MV-4-11 (cell line): Measurements from ENCODE around the gene INPP5E.
"Not testable (repeated sequence)": the region's sequence is repeated elsewhere in the genome, so short reads cannot be mapped to it uniquely, and the experiment has no call there.

Experiments used
- DNase-seq: peaks from one replicate; lab custom pipeline; 2025; lab: John Stamatoyannopoulos, UW

The INPP5E gene

DNA sequence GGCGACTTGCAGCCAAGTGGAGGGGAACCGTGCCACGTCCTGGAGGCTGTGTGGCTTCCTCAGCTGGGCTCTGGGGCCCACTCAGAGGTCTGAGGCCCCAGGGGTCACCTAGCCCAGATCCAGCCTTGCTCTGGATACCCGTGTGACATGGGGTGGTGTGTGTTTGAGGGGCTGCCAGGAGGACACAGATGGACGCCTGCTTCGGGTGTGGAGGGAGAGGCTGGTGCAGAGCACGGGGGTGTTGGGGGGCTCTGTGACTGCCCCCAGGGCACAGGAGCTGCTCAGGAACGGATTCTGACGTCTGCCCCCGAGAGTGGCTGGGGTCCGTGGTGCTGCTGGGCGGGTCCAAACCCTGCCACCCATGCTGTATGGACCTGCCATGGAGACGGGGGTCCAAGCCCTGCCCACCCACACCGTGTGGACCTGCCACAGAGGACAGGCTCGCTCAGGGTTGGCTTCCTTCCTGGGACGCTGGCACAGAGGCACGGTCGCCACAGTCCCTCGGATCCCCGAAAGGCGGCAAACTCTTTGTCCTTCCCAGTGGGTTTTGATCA lies 10.5 kb downstream of the INPP5E start:
- no peak for DNase-seq

DNA sequence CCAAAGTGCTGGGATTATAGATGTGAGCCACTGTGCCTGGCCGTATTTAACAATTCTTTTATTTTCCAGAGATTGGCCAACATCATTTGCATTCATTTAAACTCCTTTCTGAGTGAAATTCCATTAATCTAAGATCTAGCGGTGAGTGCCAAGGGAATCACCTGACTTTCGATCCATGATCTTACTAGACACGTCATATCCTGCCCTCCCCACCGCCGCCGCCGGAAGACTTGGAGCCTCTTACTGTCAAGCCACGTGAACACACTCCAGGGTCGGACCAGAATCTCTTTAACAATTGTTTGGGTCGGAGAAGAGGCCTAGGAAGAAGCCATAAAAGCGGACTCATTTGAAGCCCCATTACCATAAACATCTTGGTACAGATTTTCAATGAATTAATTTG lies 12.9 kb downstream of the INPP5E start:
- DNase-seq: no peak

DNA sequence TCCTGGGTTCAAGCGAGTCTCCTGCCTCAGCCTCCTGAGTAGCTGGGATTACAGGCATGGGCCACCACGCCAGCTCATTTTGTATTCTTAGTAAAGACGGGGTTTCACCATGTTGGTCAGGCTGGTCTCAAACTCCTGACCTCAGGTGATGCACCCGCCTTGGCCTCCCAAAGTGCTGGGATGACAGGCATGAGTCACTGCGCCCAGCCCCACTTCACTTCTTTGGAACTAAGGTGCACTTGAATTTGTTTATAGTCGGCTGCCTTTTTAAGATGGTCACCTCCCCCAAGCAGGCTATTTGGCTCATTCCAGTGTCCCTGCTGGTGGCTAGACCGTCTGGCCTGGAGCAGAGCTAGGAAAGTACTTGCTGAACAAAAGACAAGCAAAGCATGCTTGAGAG lies 14.3 kb downstream of the INPP5E start:
- not testable (repeated sequence) for DNase-seq

DNA sequence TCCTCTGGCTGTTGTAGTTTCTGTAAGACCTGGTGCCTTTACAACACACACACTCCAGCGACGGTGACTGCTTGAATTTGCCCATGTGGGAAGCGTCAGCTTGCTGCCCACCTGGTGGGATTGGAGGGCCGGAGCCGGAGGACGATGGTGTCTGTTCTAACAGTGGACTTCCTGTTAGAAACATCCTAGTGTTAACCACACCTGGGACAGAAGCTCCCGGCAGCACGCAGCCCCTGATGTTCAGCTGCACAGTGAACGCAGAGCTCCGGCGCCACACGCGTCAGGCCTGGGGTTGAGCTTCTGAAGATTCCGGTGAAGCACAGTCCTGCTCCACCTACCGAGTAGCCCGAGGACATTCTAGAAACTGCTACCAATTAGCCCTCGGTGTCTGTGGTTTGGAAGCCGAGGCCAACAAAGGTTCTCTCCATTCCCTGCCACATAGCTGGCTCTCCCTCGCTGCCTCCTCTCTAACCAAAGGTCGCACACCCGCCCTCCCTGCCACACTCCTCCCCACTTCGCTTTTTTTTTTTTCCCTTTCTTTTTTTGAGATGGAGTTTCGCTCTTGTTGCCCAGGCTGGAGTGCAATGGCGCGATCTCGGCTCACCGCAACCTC lies 14.8 kb downstream of the INPP5E start:
- no peak for DNase-seq

DNA sequence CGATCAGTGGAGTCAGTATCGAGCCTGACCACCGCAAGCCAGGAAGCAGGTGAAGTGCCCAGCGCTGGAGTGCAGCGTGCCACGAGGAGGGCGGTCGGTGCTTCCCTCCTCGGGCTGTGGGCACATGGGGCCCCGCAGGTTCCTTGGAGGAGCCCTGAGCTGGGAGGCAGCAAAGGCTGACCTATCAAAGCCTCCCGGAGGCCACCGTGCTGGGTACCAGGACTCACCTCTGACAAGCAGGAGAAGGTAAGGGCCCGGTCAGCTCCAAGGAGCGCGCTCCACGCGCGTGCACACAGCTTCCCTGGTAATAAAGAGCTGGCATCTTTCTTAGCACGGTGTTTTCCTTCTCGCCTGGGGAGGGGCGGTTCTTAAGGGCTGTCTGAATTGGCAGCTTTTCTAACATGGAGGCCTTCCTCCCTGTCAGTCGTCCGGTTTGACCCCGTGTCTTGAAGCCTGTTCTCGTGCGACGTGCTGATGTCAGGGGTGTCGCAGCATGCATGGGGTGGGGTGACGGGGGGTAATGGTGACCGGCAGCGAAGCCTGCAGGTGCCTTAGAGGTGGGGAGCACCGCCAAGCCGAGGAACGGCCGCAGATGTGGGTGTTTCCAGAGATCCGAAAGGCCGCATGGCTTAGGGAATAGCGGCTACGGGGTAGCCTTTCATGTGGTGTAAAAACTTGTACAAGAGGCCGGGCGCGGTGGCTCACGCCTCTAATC lies 16.1 kb downstream of the INPP5E start:
- no peak for DNase-seq

DNA sequence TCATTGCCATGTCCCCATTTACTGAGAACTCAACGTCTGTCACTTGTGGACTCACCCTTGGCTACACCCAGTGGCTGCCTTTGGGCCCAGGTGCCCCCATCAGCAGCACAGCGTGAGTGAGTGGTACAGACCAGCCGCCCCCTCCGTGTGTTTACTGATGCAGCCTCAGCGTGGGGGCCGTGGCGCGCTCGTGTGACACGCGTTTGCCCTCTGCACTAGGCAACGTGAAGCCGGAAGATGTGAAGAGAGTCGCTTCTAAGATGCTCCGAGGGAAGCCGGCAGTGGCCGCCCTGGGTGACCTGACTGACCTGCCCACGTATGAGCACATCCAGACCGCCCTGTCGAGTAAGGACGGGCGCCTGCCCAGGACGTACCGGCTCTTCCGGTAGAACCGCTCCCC lies 16.8 kb downstream of the INPP5E start:
- DNase-seq: no peak

DNA sequence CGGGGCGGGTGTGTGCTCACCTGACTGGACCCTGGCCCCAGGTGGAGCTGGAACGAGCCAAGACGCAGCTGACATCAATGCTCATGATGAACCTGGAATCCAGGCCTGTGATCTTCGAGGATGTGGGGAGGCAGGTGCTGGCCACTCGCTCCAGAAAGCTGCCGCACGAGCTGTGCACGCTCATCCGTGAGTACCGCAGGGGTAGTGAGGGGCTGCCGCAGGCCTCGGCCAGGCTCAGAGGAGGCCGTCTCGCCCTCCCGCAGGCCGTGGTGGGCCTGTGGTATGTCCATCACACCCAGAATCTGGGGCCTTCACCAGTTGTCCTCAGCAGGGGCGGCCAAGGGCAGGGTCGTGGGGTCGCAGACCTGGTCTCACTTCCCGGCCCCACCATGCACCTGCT lies 17.9 kb downstream of the INPP5E start:
- DNase-seq: no peak

DNA sequence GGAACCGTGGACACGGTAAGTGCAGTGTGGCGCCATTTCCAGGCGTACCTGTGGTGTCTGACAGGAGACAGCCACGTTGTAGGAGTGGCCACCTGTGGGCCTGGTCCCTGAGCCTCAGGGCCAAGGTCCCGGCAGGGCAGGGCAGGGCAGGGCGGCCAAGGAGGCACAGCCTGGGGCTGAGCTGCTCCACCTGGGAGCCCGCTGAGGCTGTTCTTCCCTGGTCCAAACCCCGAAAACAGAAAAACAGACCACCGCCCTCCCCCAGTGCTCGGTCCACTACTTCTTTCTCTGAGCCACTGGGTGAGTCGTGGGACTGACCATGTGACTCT lies 20.6 kb downstream of the INPP5E start:
- DNase-seq: no peak

DNA sequence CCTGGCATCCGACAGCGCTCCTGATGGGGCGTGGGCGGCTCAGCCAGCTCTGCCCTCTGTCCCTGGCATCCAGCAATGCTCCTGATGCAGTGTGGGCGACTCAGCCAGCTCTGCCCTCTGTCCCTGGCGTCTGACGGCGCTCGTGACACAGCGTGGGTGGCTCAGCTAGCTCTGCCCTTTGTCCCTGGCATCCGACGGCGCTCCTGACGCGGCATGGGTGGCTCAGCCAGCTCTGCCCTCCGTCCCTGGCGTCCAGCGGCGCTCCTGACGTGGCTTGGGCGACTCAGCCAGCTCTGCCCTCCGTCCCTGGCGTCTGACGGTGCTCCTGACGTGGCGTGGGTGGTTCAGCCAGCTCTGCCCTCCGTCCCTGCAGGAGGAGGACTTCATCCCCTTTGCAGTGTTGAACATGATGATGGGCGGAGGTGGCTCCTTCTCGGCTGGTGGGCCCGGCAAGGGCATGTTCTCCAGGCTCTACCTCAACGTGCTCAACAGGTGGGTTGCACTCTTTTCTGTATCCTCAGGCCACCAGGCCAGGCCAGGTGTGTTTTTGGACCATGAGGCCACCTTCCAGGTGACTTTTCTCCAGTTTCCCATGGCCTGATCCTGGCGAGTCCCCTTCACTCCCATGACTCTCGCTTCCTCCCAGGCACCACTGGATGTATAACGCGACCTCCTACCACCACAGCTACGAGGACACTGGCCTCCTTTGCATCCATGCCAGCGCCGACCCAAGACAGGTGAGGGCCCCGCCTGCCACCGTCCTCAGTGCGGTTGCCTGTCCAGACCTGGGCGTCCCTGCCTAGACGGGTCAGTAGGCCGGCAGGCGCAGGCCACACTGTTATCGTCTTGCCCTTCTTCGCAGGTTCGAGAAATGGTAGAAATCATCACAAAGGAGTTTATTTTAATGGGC lies 21.2 kb downstream of the INPP5E start:
- no peak for DNase-seq

DNA sequence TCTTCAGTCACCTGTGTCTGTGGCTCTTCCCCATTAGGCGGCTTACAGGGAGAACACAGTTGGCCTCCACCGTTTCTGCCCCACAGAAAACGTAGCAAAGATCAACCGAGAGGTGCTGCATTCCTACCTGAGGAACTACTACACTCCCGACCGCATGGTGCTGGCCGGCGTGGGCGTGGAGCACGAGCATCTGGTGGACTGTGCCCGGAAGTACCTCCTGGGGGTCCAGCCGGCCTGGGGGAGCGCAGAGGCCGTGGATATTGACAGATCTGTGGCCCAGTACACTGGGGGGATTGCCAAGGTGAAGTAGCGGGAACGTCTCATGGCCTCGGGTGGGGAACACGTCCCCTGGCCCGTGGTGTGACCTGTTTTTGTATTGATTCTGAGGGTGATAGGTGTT lies 22.7 kb downstream of the INPP5E start:
- no peak for DNase-seq

DNA sequence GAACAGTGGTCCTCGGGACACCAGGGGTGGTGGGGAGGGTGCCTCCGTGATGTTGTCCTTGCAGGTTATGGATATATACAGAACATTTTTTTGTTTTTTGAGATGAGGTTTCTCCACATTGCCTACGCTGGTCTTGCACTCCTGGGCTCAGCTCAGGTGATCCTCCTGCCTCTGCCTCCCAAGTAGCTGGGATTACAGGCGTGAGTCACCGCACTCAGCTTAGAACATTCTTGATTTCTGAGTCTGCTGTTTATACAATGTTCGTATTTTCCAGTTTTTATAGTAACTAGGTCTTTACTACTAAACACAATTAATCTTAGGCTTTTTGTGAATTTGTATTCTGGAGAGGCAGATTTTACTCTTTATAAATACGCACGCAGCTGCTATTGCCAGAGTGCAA lies 23.2 kb downstream of the INPP5E start:
- DNase-seq: no peak

DNA sequence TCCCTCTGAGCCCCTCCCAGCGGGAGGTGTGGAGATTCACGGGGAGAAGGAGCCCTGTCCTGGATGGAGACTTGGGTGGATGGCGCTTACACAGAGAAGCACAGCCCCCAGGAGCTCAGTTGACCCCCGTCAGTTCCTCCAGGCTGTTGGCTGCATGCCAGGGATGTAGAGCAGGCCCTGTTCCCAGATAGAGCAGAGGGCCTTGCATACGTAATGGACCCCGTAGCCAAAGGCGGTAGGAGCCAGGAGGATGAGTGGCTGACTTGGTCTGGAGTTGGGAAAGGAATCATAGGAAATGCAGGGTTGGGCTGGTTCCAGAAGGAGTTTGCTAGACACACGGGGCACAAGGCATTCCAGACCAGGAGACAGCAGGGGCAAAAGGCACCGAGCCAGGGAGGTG lies 26.7 kb downstream of the INPP5E start:
- no peak for DNase-seq

DNA sequence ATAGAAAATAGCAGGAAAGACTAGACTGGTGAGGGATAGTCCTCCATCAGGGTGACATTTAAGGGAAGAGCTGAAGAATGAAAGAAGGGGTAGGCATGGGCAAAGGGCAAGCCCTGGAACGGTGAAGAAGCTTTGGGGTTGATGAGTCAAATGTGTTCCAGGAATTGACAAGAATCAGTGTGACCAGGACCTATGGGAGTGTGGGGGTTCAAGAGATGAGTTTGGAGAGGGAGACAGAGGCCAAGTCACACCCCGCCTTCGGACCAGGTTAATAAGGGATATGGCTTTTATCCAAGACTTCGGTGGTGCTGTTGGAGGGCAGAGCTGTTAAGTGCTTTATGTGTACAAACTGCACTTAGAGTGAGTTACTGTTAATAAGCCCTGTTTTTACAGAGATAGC lies 28.3 kb downstream of the INPP5E start:
- DNase-seq: no peak

DNA sequence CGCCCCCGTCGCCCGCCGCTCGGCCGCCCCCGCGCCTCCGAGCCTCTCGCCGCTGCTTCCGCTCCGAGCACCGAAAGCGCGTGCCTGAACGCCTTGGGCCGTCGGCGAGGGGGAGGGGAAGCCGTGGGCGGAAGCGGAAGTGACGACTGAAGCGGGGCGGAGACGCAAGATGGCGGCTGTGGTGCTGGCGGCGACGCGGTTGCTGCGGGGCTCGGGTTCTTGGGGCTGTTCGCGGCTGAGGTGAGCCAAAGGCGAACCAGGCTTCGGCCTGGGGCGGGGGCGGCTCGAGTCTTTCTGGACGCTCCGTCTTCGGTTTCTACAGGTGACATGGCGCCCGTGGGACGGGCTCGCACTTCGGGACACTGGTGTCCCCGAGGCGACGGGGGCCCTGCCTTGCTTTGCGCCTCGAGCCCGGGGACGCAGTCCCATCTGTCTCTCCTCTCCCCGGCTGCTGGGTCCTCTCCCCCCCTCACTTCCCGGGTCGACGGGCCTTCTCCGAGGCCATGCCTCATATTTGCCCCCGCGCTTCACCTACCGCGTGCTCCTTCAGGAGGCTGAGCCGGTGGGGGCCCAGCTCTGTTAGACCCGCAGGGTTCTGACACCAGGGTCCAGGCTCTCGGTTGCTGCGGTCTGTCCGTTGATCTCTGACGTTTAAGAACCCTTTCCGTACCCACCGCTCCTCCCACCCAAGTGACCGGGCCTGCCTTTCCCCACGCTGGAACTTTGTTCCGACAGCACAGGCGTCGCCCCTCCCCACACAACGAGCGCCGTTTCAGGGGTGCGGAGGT lies 29.0 kb downstream of the INPP5E start, which contains the start of the genes ENTR1 and PMPCA:
TSS of gene ENTR1 (minus strand) at position 115 of the 788 bp plus-strand sequence. CDS start 217 bp downstream, outside the sequence.
TSS of gene PMPCA (plus strand) at position 159 of the 788 bp plus-strand sequence. CDS start at position 170, 11 bp downstream.
- peak; percentile 83 for DNase-seq

DNA sequence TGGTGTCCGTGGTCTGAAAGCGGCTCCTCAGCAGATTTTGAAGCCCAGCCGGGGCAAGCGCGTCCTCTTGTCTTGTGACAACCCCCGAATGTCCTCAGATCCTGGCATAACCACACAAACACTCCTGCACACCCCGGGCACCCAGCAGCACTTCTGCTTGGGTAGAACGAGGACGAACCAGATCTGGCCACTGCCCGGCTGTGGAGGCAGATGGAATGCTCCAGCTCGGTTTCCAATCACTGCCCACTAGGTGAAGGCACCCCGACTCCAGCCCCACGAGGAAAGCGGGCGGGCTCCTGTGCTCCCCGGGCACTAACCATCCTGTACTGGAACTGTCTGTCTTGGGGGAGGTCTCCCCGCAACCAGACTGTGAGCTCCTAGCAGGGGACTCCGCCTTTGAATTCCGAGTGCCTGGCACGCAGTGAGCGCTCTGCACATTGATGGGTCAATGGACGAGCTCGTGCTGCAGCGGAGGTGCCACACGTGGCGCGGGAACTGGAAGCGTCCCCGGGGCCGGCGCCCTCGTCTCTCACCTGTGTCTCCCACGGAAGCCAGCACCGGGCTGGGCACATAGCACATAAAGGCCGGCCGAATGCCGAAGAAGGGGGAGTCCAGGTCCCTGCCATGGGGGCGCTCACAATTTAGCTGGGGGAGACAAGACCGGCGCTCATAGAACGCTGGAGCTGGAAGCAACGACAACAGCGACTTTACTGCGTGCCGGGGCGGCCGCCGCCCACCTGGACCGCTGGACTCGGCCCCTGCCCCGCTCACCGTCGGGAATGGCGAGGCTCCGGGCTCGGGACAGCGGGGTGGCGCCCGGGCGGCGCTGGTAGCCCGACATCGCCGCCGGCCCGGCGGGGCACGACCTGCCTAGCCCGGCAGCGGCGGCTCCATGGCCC lies 29.8 kb downstream of the INPP5E start:
- no peak for DNase-seq

DNA sequence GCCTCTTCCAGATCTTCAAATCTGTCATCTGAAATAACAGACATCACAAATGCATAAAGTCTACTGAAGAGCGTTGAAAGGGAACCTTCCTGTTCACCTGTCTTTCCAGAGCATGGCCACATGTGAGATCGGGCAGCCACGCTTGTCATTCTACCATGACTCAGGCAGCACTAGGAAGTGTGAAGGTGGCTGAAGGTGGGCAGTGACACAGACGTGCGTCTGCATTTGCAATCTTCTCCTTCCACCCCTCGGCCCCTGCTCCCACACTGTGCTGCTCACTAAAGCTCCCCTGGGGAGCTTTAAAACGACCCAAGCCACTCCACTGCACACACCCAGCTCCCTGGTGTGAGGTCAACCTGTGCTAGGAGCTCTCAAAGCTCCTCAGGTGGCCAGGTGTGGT lies 31.7 kb downstream of the INPP5E start:
- no peak for DNase-seq

DNA sequence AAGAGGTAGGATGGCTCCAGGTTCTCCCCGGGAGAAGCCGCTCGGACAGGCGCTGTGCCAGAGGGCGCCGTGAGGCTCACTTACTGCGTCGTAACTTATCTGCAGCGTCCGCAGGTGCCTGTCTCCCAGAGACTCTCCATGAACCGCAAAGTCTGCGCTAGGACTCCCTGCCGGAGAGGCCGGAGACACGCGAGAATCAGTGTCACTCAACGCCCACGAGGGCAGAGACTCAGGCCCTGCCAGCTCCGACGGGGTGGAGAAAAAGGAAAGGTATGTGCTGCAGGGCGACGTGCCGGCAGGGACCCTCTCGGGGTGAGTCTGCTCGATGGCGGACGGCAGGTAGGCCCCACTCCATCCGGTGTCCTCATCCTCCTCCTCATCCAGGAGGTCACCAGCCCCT lies 32.6 kb downstream of the INPP5E start:
- DNase-seq: not testable (repeated sequence)

DNA sequence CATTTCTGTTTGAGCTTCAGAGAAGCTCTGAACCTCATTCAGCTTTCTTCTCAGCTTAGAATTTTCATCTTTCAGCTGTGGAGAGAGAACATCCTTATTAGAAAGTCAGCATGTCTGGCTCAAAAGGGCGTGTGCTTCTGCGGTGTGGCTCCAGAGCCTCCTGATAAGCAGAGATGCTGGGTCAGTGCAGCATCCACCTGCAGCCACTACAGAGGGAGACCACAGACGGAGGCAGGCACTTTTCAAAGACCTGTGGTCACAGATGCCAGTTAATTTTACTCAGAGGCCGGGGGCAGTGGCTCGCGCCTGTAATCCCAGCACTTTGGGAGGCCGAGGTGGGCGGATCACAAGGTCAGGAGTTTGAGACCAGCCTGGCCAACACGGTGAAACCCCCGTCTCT lies 33.7 kb downstream of the INPP5E start:
- DNase-seq: not testable (repeated sequence)

DNA sequence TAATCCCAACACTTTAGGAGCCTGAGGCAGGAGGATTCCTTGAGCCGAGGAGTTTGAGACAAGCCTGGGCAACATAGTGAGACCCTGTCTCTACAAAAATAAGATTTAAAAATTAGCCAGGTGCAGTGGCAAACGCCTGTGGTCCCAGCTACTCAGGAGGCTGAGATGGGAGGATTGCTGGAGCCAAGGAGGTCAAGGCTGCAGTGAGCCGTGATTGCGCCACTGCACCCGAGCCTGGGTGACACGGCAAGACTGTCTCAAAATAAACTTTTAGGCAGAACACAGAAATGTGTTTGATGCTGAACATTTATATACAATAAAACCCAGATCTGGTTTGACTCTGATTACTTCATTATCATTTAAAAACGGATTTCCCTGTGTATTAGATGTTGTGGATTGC lies 34.2 kb downstream of the INPP5E start:
- no peak for DNase-seq

DNA sequence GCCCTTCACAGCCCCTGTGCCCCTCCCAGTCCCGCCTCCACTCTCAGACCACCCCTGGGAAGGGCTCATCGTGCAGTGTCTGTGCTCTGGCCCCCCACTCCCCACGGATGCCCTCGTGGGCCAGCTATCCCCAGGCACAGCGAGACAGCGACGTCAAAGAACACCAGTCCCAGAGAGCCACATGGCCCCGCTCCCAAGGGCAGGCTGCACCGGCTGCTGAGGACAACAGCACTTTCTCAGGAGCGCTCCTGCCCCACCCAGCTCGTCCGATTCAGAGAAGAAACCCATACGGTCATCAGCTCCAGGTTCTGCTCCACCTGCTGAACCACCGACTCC lies 34.9 kb downstream of the INPP5E start:
- DNase-seq: no peak
